Measurements from ENCODE around the gene SCN5A.

DNA sequence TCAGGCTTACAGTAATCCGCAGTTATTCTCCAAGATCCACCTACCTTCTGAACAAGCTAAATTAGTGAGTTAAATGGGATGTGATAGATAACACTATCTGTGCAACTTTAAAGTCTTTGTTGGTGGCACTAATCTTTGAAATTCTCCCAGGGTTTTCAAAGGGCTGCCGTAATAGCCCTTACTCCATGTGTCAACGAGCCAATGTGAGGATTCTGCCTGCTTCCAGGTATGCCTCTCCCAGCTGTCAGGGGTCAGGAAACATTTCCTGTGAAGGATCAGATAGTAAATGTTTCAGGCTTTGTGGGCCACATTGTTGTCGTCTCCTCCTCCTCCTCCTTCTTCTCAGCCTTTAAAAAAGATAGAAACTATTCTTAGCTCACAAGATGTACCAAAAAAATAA, 20.2 kb upstream of the SCN5A start:
- TF ChIP-seq, protein P1, sequence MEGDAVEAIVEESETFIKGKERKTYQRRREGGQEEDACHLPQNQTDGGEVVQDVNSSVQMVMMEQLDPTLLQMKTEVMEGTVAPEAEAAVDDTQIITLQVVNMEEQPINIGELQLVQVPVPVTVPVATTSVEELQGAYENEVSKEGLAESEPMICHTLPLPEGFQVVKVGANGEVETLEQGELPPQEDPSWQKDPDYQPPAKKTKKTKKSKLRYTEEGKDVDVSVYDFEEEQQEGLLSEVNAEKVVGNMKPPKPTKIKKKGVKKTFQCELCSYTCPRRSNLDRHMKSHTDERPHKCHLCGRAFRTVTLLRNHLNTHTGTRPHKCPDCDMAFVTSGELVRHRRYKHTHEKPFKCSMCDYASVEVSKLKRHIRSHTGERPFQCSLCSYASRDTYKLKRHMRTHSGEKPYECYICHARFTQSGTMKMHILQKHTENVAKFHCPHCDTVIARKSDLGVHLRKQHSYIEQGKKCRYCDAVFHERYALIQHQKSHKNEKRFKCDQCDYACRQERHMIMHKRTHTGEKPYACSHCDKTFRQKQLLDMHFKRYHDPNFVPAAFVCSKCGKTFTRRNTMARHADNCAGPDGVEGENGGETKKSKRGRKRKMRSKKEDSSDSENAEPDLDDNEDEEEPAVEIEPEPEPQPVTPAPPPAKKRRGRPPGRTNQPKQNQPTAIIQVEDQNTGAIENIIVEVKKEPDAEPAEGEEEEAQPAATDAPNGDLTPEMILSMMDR (optimal IDR thresholded peaks at IDR 0.05 in 1 of 3, IDR thresholded peaks at IDR 0.05 in 1 of 3, conservative IDR thresholded peaks at IDR 0.05 in 1 of 3; ENCODE audit: extremely low read depth in 1 of 3, insufficient read depth in 2 of 3, low read length in 3 of 3): no peak
- TF ChIP-seq EZH2 (IDR thresholded peaks at IDR 0.05; ENCODE audit: low read length): no peak
